Lower leg skin (tissue), 4 donors: ENCODE data around the gene SPATA19. TPM values are rescaled to one million over a fixed set of nuclear protein-coding genes. Genes with fewer than 3 reads are reported as not detected.

ENCODE experiments used
- DNase-seq, 2 donors: peaks; one replicate each; pipeline ENCODE4 v3.0.0-alpha.2; 2019; ENCODE audit warnings: low spot score in 2 of 2
- H3K4me3 ChIP-seq: fragments of 200-600 bp; sonication (generic); 2 replicates; pipeline ENCODE4 v1.5.1; 2017; ENCODE audit warnings: mild to moderate bottlenecking, low read depth; ENCODE audit not compliant: poor library complexity, severe bottlenecking
- POLR2A ChIP-seq, 2 donors: fragments of 450-650 bp; IDR thresholded peaks; one replicate each; pipeline ENCODE4 v1.6.1; 2016 to 2017; ENCODE audit warnings: antibody characterized with exemption in 2 of 2, mild to moderate bottlenecking in 1 of 2, moderate library complexity in 1 of 2
- WGBS, 2 donors: methylation state at CpG; one replicate each; pipeline ENCODE4 v1.1.5; 2018; 5-methylcytosine and 5-hydroxymethylcytosine counted together
- intact Hi-C: fragments of 100-400 bp; cut with DNase I; formaldehyde crosslinking; loops from one replicate; pipeline ENCODE4 v1.15.0; 2023; ENCODE audit warnings: low total_unique reads
- total RNA-seq, 4 donors: library from RNA; depleted of rRNA; stranded (reverse); fragments of >200 nt; gene quantifications; one replicate each; pipeline ENCODE4 v1.1.0, GENCODE V29; 2016
- TF ChIP-seq, protein P1 (sequence below), 3 donors: fragments of 450-650 bp; IDR thresholded peaks; one replicate each; pipeline ENCODE4 v1.5.1; 2016; ENCODE audit warnings: antibody characterized with exemption in 3 of 3, mild to moderate bottlenecking in 3 of 3, moderate library complexity in 2 of 3

SPATA19 gene
- not detected for total RNA-seq

DNA sequence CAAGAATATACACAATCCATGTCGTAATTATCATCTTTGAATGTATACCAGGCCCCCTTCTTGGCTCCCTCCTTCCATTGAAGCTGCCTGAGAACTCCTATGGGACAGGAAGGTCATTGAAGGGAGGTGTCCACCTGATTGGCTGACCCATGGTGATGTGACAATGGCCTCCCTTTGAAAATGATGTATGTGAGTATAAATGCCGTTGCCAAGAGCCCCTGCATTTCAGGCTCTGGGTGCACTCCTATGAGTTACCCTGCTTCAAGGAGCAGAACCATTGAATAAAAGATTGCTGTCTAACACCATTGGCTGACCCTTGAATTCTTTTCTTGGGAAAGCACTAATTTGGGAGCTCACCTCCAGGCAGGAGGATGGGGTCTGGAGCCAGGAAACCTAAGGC is at the start of gene SPATA19:
SPATA19 (minus strand) TSS at position 101 of the 400 bp plus-strand sequence; CDS start at position 34, 67 bp downstream.
- DNase-seq, result no peak
- TF ChIP-seq, protein P1, sequence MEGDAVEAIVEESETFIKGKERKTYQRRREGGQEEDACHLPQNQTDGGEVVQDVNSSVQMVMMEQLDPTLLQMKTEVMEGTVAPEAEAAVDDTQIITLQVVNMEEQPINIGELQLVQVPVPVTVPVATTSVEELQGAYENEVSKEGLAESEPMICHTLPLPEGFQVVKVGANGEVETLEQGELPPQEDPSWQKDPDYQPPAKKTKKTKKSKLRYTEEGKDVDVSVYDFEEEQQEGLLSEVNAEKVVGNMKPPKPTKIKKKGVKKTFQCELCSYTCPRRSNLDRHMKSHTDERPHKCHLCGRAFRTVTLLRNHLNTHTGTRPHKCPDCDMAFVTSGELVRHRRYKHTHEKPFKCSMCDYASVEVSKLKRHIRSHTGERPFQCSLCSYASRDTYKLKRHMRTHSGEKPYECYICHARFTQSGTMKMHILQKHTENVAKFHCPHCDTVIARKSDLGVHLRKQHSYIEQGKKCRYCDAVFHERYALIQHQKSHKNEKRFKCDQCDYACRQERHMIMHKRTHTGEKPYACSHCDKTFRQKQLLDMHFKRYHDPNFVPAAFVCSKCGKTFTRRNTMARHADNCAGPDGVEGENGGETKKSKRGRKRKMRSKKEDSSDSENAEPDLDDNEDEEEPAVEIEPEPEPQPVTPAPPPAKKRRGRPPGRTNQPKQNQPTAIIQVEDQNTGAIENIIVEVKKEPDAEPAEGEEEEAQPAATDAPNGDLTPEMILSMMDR (IDR thresholded peaks at IDR 0.05), result no peak
- no peak for TF ChIP-seq POLR2A (IDR thresholded peaks at IDR 0.05)
- intact Hi-C loops, result no loop called here
- WGBS, 2 donors, result 71 to 80% methylated on average over 2 of the region's 2 CpGs
- H3K4me3 ChIP-seq, result no peak within 1 kb of the TSS

DNA sequence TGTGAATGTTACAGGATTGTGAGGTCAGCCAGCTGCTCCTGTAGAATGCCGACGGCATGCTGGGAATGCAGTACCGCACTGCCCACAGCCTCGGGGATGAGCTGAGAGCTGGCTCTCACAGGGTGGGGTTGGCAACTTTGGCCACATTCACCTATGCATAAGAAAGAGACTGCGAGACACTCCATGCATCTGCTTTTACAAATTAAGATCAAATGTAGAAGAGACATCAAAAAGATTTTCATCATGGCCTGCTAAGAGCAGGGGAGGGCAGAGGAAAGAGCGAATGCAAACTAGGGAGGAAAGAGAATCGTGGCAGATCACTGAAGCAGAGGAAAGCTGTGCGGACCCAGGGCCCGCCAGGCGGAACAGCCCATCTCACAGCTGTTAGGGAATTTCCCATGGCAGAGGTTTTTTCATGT is 49.8 kb upstream of the SPATA19 start:
- no peak overlapping the region for H3K4me3 ChIP-seq
- intact Hi-C loops, result no loop called here
- WGBS, 2 donors, result 53 to 56% methylated on average over 10 of the region's 10 CpGs
- no peak for TF ChIP-seq POLR2A (IDR thresholded peaks at IDR 0.05)
- TF ChIP-seq, protein P1 (IDR thresholded peaks at IDR 0.05), result no peak
- peak in 1 of 2 donors; percentile 39 for DNase-seq

GRCh38 chr11:133893381-133893780 is 48.1 kb upstream of the SPATA19 start:
- no peak overlapping the region for H3K4me3 ChIP-seq
- WGBS, 2 donors, result 66 to 70% methylated on average over 14 of the region's 14 CpGs
- TF ChIP-seq, protein P1 (IDR thresholded peaks at IDR 0.05), result no peak
- TF ChIP-seq POLR2A (IDR thresholded peaks at IDR 0.05), result no peak
- DNase-seq, result peak in 1 of 2 donors; percentile 14
- intact Hi-C loops, result no loop called here

- WGBS, 2 donors, result 87 to 90% methylated on average over 19 of the region's 19 CpGs
- H3K4me3 ChIP-seq, result no peak overlapping the region
- intact Hi-C loops, result no loop called here
- TF ChIP-seq POLR2A (IDR thresholded peaks at IDR 0.05), result no peak
- TF ChIP-seq, protein P1 (IDR thresholded peaks at IDR 0.05), result no peak
- peak in 1 of 2 donors; percentile 81 for DNase-seq
Observed at GRCh38 chr11:133892584-133893380, 47.5 kb upstream of the SPATA19 start.

- no peak for TF ChIP-seq POLR2A (IDR thresholded peaks at IDR 0.05)
- TF ChIP-seq, protein P1 (IDR thresholded peaks at IDR 0.05), result no peak
- intact Hi-C loops, result no loop called here
- WGBS, 2 donors, result 72 to 76% methylated on average over 8 of the region's 8 CpGs
- H3K4me3 ChIP-seq, result no peak overlapping the region
- peak in 1 of 2 donors; percentile 36 for DNase-seq
Observed at GRCh38 chr11:133892126-133892525, 46.8 kb upstream of the SPATA19 start.
